AG09319 (cell line): ENCODE results near the gene DYNLRB2.

ENCODE experiments used
- DNase-seq: peaks from one replicate; pipeline ENCODE4 v3.0.0-alpha.2; 2010; ENCODE audit warnings: low read depth; ENCODE audit errors: extremely low read depth
- TF ChIP-seq, protein P1 (sequence below): IDR thresholded peaks from 2 replicates; pipeline ENCODE4 v1.5.1; 2011; ENCODE audit warnings: low read depth, mild to moderate bottlenecking, inconsistent platforms, low read length, moderate library complexity

DYNLRB2 gene

DNA sequence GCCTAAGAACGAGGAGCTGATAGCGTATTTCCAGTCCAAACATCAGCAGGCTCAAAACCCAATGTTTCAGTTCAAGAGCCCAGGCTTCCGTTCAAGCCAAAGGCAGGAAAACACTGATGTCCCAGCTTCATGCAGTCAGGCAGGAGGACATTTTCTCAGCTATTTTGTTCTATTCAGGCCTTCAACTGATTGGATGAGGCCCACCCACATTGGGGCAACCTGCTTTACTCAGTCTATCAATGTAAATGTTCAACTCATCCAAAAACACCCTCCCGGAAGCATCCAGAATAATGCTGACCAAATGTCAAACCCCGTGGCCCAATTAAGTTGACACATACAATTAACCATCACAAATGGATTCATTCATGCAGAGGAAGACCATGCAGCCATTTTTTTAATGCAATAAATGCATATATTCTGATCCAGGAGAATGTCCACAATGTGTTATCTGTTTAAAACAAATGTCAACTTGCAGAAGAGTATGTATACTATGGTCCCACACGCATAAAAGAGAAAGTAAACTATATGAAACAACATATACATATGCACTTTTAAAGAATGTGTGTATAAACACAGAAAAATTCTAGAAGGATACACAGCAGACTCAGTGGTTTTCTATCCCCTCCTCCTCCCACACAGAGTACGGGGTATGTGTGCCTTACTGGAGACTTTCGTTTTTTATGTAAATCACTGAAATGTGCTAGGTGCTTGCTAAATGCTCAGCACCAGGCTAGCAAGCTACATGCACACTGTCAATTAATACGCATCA, 28.8 kb upstream of the DYNLRB2 start:
- DNase-seq: no peak
- TF ChIP-seq, protein P1, sequence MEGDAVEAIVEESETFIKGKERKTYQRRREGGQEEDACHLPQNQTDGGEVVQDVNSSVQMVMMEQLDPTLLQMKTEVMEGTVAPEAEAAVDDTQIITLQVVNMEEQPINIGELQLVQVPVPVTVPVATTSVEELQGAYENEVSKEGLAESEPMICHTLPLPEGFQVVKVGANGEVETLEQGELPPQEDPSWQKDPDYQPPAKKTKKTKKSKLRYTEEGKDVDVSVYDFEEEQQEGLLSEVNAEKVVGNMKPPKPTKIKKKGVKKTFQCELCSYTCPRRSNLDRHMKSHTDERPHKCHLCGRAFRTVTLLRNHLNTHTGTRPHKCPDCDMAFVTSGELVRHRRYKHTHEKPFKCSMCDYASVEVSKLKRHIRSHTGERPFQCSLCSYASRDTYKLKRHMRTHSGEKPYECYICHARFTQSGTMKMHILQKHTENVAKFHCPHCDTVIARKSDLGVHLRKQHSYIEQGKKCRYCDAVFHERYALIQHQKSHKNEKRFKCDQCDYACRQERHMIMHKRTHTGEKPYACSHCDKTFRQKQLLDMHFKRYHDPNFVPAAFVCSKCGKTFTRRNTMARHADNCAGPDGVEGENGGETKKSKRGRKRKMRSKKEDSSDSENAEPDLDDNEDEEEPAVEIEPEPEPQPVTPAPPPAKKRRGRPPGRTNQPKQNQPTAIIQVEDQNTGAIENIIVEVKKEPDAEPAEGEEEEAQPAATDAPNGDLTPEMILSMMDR: no peak

DNA sequence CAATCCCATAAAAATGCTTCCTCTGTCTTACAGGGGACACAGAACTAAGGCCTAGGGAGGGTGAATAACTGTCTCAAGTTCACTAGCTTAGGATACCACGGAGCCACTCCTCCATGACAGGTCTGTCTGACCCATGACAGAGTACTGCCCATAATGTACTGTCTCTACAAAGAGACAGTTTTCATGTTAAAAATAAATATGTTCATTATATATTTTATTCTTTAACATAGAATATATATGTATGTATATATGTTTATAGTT, 28.3 kb upstream of the DYNLRB2 start:
- TF ChIP-seq, protein P1: no peak
- no peak for DNase-seq

DNA sequence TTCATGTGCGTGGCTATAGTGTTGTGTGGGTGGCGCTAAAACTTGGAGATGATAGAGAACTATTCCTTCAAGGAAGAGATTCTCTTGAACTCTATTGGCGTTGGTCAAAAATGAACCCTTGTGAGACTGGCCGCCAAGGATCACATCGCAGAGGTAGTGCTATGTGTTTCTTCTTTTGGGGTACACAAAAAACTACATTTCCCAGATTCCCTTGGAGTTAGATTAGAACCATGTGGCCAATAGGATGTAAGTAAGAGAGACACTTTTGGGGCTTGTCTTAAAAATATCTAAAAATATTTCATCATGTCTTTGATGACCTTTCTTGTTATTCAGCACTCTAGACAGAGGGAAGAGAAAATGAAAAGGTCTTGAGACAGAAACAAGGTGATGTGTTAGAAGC, 25.4 kb upstream of the DYNLRB2 start:
- TF ChIP-seq, protein P1: no peak
- DNase-seq: no peak

DNA sequence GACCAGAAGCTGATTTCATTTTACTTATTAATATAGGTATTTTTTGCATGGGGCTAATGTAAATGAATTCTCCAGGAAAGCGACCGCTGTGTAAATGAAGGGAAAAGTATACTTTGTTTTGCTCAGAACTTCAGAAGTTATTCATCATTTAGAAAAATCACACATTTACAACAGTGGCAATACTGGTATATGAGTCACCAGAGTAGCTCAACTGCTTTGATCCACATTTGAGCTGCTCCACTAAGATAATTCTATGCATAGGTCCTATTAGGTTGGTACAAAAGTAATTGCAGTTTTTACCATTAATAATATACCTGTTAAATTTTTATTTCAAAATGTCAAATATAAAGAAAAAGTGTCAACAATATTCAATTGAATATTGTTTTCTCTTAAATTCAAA, 22.9 kb upstream of the DYNLRB2 start:
- TF ChIP-seq, protein P1: no peak

DNA sequence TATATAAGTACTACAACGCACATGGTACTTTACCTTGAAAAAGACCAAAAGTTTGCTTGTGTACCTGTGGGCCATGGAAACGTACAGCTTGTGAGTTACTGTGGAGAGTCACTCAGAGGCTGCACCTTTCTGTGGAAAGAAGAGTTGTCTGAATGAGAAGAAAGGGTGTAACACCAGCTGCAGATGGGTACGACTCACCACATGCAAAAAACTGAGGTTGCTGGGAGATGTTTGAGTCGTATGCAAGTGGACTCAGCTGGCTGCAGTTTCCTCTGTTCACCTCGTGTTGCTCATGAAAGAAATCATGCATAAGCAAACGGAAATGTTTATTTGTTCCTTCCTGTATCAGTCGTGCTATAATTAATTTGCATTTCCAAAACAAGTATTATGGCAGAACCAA, 22.4 kb upstream of the DYNLRB2 start:
- DNase-seq: no peak

More for the DNA sequence above, 22.9 kb upstream of the DYNLRB2 start:
- DNase-seq: no peak

DNA sequence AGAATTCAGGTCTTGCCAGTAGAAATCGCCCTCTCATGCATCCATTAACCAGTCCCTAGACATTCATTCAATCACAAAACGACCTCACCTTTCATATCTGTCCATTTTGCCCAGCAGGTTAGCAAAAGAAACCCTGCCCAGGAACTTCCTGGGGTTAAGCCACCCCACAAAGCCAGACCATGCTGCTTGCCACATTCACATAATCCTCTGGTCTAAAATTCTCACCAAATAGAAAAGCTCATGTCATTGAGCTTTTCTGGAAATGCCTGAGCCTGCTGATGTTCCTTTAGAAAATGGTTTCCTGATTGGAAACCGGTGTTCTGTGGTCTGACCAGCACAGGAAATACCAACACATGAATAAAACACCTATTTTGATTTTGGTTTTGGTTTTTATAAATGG, 21.6 kb upstream of the DYNLRB2 start:
- TF ChIP-seq, protein P1: no peak
- DNase-seq: no peak

More for the DNA sequence above, 22.4 kb upstream of the DYNLRB2 start:
- TF ChIP-seq, protein P1: no peak

DNA sequence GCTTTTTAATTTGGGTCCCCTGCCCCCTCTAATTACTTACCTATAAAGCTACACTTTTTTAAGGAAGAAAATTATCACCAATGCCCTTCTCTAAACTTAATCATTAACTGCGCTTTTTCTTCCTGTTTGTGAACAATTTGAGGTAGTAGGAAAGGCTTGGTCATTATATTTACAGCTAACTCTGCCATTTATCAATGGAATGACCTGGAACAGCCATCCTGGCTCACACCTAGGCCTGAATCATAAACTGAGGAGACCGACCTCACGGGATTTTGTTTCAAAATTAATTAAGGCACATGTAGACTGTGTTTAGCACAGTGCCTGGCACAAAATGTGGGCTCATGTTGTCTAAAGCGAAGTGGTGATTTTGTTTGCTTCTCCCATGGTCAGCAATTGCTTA, 15.4 kb upstream of the DYNLRB2 start:
- DNase-seq: no peak
- TF ChIP-seq, protein P1: no peak
